Retina (tissue), 1 donor: ENCODE results near the gene ENTPD8.

Experiments
- DNase-seq: peaks from one replicate; pipeline ENCODE4 v3.0.0-alpha.2; 2016

ENTPD8 gene

DNA sequence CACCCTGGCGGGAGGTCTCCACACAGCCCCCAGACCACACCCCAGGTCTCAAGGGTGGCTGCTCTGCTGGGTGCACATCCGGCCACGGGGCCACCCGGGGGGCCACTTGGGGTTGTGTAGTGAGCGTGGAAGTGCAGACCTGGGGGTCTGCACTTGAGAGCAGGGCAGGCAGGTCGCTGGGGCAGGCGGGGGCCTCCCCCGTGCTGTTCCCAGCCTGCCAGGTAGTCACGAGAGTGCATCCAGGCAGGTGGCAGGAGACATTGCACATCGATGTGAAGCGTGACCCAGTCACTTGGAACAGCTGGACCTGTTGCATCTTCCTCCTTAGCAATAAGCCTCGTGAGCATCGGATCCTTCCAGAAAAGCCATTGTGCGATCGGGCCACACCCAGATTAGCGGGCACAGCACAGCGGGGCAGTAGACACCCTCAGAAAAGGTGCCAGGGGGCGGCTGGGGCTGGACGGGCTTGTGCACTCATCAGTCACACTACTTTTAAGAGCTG, 4.8 kb upstream of the ENTPD8 start:
- DNase-seq: no peak

DNA sequence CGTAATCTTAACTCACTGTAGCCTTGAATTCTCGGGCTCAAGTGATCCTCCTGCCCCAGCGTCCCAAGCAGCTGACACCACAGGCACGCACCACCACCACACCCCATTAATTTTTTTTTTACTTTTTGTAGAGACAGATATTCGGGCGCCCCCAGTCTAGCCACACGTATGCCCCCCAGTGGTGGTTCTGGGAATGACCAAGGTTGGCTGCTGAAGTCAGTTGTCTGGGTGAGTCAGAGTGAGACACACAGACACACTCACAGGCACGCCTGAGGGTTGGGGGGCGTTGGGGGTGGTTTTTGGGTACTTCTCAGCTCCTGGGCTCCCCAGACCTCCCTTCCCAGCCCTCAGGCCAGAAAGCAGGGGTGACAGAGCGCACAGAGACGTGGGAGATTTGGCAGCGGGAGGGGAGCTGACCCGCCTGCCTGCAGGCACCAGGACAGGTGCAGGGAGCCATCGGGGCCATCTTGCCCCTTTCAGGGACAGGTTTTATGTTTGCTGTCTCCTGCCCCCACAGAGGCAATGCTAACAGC, 4.2 kb upstream of the ENTPD8 start:
- peak; percentile 79 for DNase-seq

DNA sequence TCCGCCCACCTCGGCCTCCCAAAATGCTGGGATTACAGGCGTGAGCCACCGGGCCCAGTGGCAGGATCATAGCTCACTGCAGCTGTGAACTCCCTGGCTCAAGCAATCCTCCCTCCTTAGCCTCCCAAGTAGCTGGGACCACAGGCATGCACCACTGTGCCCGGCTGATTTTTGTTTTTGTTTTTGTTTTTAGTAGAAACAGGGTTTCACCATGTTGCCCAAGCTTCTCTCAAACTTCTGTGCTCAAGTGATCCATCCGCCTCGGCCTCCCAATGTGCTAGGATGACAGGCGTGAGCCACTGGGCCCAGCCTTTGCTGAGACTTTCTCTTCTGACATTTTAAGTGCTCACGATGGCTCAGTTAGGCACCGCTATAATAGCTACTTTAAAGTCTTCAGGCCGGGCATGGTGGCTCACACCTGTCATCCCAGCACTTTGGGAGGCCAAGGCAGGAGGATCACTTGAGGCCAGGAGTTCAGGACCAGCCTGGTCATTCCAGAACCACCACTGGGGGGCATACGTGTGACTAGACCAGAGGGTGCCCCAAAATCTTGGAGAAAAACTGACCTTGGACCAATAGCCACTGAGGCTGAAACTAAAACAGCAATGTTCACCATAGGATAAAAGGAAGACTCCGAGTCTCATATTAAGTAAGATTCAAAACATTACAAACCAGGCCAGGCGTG, 3.1 kb upstream of the ENTPD8 start:
- DNase-seq: no peak

DNA sequence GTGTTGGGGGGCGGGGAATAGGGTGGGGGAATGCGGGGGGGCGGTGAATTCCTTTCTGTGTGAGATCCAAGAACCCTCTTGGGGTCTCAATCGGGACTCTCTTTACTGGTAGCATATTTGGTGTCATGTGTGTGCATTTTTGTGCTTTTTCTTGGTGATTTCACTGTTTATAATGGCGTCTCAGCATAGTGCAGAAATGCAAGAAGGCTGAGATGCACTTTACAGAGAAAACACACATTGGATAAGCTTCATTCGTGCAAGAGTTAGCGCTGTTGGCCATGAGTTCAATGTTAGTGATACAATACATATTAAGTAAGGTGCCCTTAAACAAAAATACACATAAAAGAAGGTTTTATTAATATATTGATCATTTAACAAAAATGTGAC, 771 bp upstream of the ENTPD8 start:
- no peak for DNase-seq

DNA sequence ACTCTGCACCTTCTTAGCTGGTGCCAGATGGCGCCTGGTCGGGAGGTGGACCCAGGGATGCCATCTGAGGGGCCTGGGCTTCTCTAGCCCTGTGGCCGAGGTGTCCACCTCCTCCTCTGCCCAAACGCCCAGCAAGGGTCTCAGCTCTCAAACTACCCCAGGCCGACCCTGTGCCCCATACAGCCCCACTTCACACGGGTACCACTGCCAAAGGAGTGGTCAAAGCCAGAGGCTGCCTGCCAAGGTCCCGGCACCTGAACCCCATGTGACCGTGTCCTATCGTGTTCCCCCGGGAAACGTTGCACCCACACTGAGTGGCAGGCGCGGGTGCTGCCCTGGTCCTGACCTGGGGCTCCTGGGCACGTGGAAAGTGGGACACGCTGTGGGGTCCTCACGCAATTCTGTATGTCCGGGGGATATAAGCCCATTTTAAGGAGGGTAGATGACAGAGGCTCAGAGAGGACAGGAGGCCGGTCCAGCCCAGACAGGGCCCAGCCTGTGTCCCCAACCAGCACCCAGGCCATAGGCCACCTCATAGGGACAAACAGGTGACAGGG, 1.9 kb downstream of the ENTPD8 start:
- DNase-seq: no peak

DNA sequence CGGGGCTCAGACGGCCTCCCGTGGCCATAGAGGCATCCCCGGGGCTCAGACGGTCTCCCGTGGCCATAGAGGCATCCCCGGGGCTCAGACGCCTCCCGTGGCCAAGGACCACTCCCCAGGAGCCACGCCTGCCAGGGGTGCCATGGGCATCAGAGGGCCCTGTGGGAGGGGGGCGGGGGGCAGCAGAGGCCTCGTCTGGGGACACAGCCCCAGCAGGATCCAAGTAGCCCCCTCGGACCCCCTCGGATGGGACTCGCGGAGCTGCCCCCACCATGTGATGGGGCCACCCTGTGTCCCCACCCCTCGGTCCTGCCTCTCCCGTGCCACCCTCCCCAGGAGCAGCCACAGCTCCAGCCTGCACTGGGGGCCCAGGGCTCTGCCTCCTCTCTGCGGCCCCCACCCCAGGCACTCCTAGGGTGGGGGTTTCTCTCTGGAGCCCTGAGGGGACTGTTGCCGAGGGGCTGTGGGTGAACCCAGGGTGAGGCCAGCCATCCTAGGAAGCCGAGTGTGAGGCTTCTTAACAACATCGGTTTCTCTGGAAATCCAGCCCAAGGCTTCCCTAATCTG, 2.5 kb downstream of the ENTPD8 start:
- no peak for DNase-seq

DNA sequence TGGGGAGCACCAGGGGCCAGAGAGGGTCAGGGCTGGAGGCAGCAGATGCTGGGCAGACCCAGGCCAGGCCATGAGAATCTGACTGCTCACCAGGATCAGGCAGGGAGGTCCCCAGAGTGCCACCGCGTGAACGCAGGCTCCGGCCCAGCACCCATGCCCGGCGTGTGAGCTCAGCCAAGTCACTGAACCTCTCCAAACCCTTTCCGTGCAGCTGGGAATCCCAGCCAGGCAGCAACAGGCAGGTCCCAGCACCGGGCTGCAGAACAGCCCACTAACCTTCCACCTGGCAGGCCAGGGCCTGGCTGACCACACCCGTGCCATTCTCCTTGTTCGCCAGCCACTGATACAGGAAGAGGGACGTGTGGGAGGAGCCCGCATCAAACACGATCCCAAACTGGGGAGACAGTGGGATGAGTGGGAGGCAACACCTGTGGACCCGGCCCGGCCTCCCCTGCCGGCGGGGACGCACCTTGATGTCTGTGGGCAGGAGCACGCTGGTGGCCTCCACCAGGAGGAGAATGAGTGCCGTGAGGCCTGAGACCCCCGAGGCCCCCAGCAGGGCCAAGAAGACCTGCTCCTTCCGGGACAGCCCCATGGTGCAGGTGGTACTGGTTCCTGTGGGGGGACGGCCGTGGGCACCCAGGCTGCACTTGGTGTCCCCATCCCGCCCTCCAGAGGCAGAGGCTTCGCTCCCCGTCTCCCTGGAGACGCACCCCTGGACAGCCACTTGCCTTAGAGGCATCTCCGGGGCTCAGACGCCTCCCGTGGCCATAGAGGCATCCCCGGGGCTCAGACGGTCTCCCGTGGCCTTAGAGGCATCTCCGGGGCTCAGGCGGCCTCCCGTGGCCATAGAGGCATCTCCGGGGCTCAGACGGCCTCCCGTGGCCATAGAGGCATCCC, 3.2 kb downstream of the ENTPD8 start:
- no peak for DNase-seq

DNA sequence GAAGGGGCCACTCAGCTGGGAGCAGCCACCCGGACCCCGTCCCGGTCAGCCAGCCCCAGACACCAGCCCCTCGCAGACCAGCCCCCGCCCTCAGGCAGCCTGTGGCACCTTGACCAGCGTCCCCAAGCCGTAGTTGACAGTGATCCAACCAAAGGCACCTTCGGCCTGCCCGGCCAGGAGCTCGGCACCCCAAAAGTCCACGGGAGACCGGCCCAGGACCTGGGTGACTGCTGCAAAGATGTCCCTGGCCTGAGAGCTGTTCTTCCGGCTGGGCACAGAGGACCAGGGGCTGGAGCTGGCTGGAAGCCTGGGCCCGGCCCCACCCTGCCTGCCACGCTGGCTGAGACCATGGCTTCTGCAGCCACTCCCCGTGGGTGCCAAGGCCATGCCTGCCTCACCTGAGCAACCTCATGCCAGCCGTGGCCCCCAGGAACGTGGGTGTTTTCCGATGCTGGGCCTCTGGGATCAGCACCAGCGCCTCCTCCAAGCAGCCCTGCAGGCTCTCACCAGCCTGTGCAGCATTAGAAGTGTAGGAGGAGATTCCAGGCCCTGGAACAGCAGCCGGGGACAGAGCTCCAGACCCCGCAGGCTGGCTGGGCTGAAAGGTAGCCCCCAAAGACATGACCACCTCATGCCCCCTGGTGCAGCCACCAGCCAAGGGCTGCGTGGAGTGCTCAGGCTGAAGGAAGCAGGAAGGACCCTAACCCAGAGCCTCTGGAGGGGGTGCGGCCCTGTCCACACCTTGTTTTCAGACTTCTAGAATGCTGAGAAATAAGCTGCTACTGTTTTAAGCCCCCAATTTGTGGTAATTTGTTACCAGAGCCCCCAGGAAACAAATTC, 4.2 kb downstream of the ENTPD8 start:
- no peak for DNase-seq

DNA sequence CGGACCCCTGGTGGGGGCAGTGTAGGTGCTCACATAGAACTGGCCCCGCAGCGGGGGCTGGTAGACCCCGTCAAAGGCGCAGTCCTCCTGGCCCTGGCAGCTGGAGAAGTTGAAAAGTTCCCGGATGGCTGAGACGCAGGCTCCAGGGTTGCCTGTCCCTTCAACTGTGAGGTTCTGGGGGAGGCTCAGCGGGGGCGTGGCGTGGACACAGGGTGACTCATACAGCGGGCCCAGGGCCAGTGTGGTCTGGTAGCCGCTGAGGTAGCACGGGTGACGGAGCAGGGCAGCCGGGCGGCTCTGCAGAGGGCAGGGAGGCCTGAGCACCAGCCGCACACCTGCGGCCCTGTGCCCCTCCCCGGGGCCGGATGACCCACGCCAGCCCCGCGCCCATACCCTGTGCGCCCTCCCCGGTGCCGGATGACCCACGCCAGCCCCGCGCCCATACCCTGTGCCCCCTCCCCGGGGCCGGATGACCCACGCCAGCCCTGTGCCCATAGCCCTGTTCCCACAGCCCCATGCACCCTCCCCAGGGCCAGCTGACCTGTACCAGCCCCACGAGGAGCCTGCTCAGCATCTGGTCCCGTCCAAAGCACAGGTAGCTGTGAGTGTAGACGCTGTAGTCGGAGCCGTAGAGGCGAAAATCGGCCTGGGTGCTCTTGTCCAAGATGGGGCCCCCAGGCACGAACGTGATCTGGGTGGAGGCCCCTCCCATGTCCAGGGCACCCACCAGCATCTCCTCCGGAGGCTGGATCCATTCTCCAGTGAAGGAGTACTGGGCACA, 5.0 kb downstream of the ENTPD8 start:
- DNase-seq: no peak

DNA sequence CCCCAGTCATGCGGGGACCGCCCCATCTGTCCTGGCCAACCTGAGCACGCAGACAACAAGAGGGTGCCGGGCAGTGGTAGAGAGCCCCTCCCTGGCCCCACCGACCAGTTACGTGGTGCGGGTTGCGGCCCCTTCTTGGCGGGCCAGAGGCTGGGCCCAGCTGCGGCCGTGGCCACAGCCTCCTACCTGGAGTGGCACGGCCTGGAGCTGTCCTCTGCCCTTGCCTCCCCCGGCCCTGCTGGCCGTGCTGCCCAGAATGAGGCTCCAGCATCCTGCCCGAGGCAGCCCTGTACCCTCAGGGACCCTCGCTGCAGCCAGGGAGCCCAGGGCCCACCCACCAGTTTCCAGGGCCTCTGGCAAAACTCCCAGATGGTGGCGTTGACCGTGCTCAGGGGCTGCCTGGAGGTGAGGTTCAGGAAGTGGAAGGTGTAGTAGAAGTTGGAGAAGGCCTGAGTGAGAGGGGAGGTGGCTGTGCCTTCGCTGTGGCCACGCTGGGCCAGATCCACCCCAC, 5.7 kb downstream of the ENTPD8 start:
- no peak for DNase-seq

DNA sequence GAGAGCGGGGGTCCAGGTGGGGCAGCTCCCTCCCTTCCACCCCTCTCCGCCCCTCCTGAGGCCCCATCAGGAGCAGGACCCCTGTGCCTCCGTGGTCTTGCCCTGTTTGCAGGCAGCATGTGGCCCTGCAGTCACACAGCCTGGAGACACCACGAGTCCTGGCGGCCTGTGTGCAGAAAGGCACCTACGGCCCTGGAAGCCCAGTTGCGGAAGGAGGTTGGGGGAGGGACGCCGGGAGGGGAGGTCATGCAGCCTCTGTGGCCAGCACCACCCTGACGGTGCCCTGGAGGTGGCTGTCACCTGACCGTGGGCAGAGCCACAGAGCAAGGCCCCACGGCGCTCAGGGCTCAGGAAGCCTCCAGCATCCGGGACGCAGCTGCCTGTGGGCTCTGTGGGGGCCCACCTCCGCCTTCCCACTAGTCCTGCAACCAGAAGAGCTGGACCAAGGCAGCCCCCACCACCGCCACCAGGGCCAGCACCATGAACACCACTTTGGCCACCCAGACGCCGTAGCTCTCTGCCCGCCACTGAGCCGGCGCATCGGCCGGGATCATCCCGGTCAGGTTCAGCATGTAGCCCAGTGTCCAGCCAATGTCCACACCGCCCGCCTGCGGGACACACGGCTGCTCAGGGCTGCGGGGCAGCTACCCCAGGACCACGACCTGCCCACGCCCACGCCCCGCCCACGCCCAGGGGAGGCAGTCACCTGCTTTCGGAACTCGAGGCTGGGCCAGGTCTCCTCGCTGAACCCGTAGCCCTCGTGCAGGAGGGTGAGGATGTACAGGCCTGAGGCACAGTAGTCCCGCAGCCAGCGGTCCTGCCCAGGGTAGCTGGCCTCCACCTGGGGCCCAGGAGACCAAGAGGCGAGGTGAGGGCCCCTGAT, 6.4 kb downstream of the ENTPD8 start:
- DNase-seq: no peak

DNA sequence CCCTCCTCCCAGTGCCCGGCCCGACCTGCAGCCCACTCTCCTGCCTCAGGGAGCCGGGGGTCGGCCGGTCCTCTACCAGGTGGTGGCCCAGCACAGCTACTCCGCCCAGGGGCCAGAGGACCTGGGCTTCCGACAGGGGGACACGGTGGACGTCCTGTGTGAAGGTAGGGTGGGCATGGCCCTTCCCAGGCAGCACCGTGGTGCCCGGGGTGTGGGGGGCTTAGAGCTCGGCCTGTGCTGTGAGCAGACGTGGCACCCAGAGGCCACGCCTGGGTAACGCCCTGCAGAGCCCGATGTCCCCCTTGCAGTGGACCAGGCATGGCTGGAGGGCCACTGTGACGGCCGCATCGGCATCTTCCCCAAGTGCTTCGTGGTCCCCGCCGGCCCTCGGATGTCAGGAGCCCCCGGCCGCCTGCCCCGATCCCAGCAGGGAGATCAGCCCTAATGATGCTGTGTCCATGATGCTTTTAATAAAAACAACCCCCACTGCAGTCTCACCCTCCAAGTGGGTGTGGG, 7.2 kb downstream of the ENTPD8 start:
- no peak for DNase-seq

DNA sequence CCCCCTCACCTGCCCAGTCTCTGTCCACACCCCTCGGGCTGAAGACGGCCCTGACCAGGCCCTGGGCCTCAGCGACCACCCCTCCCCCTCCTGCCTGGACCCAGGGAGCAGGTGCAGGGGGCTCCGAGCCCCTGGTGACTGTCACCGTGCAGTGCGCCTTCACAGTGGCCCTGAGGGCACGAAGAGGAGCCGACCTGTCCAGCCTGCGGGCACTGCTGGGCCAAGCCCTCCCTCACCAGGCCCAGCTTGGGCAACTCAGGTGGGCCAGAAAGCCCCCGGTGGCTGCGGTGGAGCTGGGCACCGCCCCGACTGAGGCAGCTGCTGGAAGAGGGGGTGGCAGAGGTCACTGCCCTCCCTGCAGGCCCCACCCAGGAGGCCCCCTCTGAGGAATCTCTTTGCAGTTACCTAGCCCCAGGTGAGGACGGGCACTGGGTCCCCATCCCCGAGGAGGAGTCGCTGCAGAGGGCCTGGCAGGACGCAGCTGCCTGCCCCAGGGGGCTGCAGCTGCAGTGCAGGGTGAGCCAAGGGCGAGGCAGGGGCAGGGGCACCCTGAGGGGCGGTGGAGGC, 7.7 kb downstream of the ENTPD8 start:
- DNase-seq: no peak

DNA sequence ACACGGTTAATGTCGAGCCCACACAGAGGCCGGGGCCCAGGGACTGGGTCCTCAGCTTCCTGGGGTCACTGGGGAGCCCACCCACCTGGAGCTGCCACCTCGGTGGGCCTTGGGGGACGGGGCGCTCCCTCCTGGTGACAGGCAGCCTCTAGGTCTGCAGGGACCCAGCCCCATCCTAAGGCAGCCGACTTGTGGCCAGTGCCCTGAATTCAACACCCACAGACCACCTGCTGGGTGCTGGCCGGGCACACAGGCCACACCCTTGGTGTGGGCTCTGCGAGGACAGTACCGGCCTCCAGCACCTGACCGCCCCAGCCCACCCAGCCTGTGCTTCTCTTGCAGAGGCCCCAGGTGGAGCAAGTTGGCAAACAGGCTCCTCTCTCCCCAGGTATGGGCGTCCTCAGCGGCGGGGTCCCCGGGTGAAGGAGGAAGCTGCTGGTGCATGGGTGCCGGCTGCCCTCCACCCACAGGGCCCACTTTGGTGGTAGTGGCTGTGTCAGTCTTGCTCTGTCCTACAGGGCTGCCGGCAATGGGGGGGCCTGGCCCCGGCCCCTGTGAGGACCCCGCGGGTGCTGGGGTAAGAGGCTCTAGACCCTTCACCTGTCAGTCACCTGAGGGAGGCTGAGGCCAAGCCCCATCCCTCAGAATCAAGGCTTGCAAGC, 8.3 kb downstream of the ENTPD8 start:
- no peak for DNase-seq

DNA sequence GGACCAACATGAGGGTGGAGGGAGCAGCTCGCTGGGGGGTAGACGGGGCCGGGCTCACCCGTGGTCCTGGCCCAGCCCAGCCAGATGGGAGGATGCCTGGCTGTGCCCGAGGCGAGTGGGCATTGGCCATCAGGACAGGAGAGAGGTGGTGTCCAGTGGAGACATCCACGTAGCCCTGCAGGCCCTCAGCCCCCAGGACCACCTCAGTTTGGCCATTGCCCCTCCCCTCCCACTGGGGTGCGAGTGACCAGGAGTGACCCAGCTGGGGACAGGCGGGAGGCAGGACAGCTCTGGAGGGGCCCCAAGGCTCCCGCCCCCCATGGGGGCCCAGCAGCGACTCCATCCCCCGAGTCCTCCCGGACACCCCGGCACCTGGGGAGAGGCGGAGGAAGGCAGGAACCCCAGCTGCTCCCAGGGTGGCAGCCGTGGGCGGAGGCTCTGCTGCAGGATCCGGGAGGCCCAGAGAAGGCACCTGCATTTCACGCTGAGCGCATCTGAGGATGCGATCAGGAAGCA, 9.7 kb downstream of the ENTPD8 start:
- no peak for DNase-seq

DNA sequence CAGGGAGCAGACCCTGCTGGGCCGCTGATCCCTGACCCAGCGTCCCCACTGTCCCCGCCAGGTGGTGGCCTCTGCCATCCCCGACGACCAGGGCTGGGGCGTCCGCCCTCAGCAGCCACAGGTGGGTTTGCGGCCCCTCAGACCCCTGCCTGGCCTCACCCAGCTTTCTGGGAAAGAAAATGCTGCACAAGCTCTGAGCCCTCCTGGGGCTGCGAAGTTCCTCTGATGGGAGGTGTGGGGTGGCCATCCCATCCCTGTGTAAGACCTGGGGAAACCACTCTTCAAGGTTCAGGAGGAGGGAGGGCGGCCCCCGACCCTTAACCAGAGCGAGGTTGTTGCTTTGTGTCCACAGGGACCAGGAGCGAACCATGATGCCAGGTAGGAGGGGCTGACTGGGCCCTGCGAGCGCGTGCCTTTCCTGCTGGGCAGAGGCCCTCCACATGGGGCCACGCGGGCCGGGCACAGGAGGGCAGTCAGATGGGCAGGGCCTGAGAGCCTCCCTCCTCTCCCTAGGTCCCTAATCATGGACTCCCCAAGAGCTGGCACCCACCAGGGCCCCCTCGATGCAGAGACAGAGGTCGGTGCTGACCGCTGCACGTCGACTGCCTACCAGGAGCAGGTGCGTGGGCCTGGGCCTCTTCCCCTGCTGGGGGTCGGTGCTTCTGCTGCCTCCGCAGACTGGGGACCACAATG, 10.3 kb downstream of the ENTPD8 start:
- DNase-seq: no peak

DNA sequence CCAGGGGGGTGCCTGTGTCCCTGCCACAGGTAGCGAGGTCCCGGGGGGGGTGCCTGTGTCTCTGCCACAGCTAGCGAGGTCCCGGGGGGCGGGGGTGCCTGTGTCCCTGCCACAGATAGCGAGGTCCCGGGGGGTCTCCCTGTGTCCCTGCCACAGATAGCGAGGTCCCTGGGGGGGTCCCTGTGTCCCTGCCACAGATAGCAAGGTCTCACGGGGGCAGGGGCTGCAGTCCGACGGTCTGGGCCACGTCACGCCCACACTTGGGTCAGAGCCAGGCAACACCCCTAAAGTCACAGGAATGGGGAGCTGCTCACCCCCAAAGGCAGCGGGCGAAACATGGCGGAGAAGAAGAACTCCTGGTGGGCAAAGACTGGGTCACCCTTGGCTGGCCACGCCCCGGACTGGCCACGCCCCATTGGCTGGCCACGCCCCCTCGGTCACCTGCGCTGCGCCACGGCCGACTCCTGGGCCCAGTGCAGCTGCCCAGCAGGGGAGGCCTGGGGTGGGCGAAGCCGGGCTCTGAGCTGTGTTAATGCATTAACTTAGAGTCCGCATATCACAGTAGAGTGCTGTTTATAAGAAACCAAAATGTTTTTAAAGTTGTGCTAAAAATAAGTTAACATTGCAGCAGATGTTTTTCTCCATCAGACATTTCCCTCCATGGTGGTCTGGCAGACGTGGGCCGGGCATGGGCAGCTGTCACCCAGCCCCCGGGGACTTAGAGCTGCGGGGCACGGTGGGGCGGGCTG, 11.0 kb downstream of the ENTPD8 start:
- no peak for DNase-seq

DNA sequence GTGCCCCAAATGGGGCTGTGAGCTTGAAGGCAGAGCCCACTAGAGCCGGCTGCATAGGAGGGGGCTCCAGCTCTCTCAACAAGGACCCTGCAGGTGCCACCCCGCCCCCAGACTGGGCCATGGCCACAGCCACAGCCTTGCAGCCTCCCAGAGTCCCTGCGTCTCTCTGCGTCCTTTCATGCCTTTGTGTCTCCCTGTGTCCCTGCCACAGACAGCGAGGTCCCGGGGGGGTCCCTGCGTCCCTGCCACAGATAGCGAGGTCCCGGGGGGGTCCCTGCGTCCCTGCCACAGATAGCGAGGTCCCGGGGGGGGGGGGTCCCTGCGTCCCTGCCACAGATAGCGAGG, 11.6 kb downstream of the ENTPD8 start:
- DNase-seq: no peak
